ENCODE measurements around the gene TRANK1. TPM values are rescaled to one million over a fixed set of nuclear protein-coding genes. Genes with fewer than 3 reads are reported as not detected.
"Not testable (repeated sequence)": the region's sequence is repeated elsewhere in the genome, so short reads cannot be mapped to it uniquely, and the experiment has no call there.

TRANK1 gene
- total and polyA plus RNA-seq, 5 donors from 2014 or later: 24.6 to 139 (median 29.1) TPM

- no peak for ATAC-seq (ENCODE audit: low read depth in 2 of 2)
- no peak overlapping the region for H3K4me3 ChIP-seq (ENCODE audit: low read depth, low read length)
- no peak overlapping the region for H3K27ac Mint-ChIP-seq
Measured at GRCh38 chr3:36965440-36965839, 20.6 kb upstream of the TRANK1 start.

GRCh38 chr3:36964817-36965216, 20.0 kb upstream of the TRANK1 start:
- ATAC-seq (ENCODE audit: low read depth in 2 of 2) (no peak), DNase-seq (no peak)
- H3K27me3 ChIP-seq (ENCODE audit: control insufficient read depth, insufficient read depth, low read length): no peaks in the 10 kb centered on the region
- H3K27ac ChIP-seq (ENCODE audit: insufficient read depth, low read length, poor library complexity, severe bottlenecking): no peak overlapping the region
- H3K27me3 Mint-ChIP-seq: no peaks in the 10 kb centered on the region
- peaks cover 0 to 8% (median 6%) of the 10 kb centered on the region in 4 donors for H3K4me1 Mint-ChIP-seq
- H3K36me3 ChIP-seq (ENCODE audit: control insufficient read depth, insufficient read depth, low read length): no peaks in the 10 kb centered on the region
- no peaks in the 10 kb centered on the region for H3K36me3 Mint-ChIP-seq
- H3K4me3 Mint-ChIP-seq: no peak overlapping the region
- no peaks in the 10 kb centered on the region for H3K9me3 ChIP-seq (ENCODE audit: control insufficient read depth in 2 of 2, low read length in 2 of 2)
- peaks cover 3% of the 10 kb centered on the region for H3K4me1 ChIP-seq (ENCODE audit: control insufficient read depth, insufficient read depth, low read length, poor library complexity, severe bottlenecking)
- no peak overlapping the region for H3K4me3 ChIP-seq (ENCODE audit: low read depth, low read length)
- peak overlapping the region in 1 of 3 donors; percentile 47 for H3K27ac Mint-ChIP-seq
- no peaks in the 10 kb centered on the region for H3K9me3 Mint-ChIP-seq

More at GRCh38 chr3:36965440-36965839, 20.6 kb upstream of the TRANK1 start:
- H3K4me3 Mint-ChIP-seq: no peak overlapping the region
- Histone ChIP-seq H3K27me3 (ENCODE audit: control insufficient read depth, insufficient read depth, low read length) (no peaks in the 10 kb centered on the region), H3K9me3 (ENCODE audit: control insufficient read depth in 2 of 2, low read length in 2 of 2) (no peaks in the 10 kb centered on the region), H3K4me1 (ENCODE audit: control insufficient read depth, insufficient read depth, low read length, poor library complexity, severe bottlenecking) (peaks cover 6% of the 10 kb centered on the region), H3K36me3 (ENCODE audit: control insufficient read depth, insufficient read depth, low read length) (no peaks in the 10 kb centered on the region), H3K27ac (ENCODE audit: insufficient read depth, low read length, poor library complexity, severe bottlenecking) (no peak overlapping the region)
- no peaks in the 10 kb centered on the region for H3K9me3 Mint-ChIP-seq
- no peak for DNase-seq
- peaks cover 0 to 12% (median 10%) of the 10 kb centered on the region in 4 donors for H3K4me1 Mint-ChIP-seq
- H3K36me3 Mint-ChIP-seq: no peaks in the 10 kb centered on the region
- H3K27me3 Mint-ChIP-seq: no peaks in the 10 kb centered on the region

GRCh38 chr3:36964331-36964730, 19.5 kb upstream of the TRANK1 start:
- Histone ChIP-seq H3K36me3 (ENCODE audit: control insufficient read depth, insufficient read depth, low read length) (no peaks in the 10 kb centered on the region), H3K4me3 (ENCODE audit: low read depth, low read length) (no peak overlapping the region), H3K27ac (ENCODE audit: insufficient read depth, low read length, poor library complexity, severe bottlenecking) (no peak overlapping the region), H3K27me3 (ENCODE audit: control insufficient read depth, insufficient read depth, low read length) (no peaks in the 10 kb centered on the region), H3K9me3 (ENCODE audit: control insufficient read depth in 2 of 2, low read length in 2 of 2) (no peaks in the 10 kb centered on the region), H3K4me1 (ENCODE audit: control insufficient read depth, insufficient read depth, low read length, poor library complexity, severe bottlenecking) (no peaks in the 10 kb centered on the region)
- Mint-ChIP-seq H3K4me3 (no peak overlapping the region), H3K27ac (peak overlapping the region in 1 of 3 donors; percentile 47), H3K4me1 (peaks cover 0 to 4% (median 3%) of the 10 kb centered on the region in 4 donors), H3K27me3 (no peaks in the 10 kb centered on the region), H3K9me3 (no peaks in the 10 kb centered on the region), H3K36me3 (no peaks in the 10 kb centered on the region)
- DNase-seq (no peak), ATAC-seq (ENCODE audit: low read depth in 2 of 2) (no peak)

- not testable (repeated sequence) for H3K4me1 Mint-ChIP-seq; H3K9me3 ChIP-seq (ENCODE audit: control insufficient read depth in 2 of 2, low read length in 2 of 2); H3K4me1 ChIP-seq (ENCODE audit: control insufficient read depth, insufficient read depth, low read length, poor library complexity, severe bottlenecking); H3K9me3 Mint-ChIP-seq; H3K36me3 ChIP-seq (ENCODE audit: control insufficient read depth, insufficient read depth, low read length); H3K27me3 ChIP-seq (ENCODE audit: control insufficient read depth, insufficient read depth, low read length); DNase-seq; H3K27ac ChIP-seq (ENCODE audit: insufficient read depth, low read length, poor library complexity, severe bottlenecking); ATAC-seq (ENCODE audit: low read depth in 2 of 2); H3K27me3 Mint-ChIP-seq; H3K4me3 Mint-ChIP-seq; H3K36me3 Mint-ChIP-seq; H3K4me3 ChIP-seq (ENCODE audit: low read depth, low read length); H3K27ac Mint-ChIP-seq
Measured at GRCh38 chr3:36963008-36963407, 18.2 kb upstream of the TRANK1 start.

GRCh38 chr3:36960502-36960901, 15.6 kb upstream of the TRANK1 start:
- no peak overlapping the region for H3K4me3 Mint-ChIP-seq
- no peak overlapping the region for H3K27ac Mint-ChIP-seq

GRCh38 chr3:36959821-36960220, 15.0 kb upstream of the TRANK1 start:
- H3K27me3 Mint-ChIP-seq: no peaks in the 10 kb centered on the region
- Histone ChIP-seq H3K27me3 (ENCODE audit: control insufficient read depth, insufficient read depth, low read length) (no peaks in the 10 kb centered on the region), H3K4me1 (ENCODE audit: control insufficient read depth, insufficient read depth, low read length, poor library complexity, severe bottlenecking) (peaks cover 3% of the 10 kb centered on the region), H3K9me3 (ENCODE audit: control insufficient read depth in 2 of 2, low read length in 2 of 2) (no peaks in the 10 kb centered on the region), H3K4me3 (ENCODE audit: low read depth, low read length) (no peak overlapping the region), H3K27ac (ENCODE audit: insufficient read depth, low read length, poor library complexity, severe bottlenecking) (no peak overlapping the region), H3K36me3 (ENCODE audit: control insufficient read depth, insufficient read depth, low read length) (no peaks in the 10 kb centered on the region)
- H3K9me3 Mint-ChIP-seq: no peaks in the 10 kb centered on the region
- H3K4me3 Mint-ChIP-seq: no peak overlapping the region
- no peaks in the 10 kb centered on the region for H3K36me3 Mint-ChIP-seq
- no peak for DNase-seq
- peaks cover 0 to 6% (median 3%) of the 10 kb centered on the region in 4 donors for H3K4me1 Mint-ChIP-seq
- H3K27ac Mint-ChIP-seq: no peak overlapping the region
- ATAC-seq (ENCODE audit: low read depth in 2 of 2): no peak

More at GRCh38 chr3:36960502-36960901, 15.6 kb upstream of the TRANK1 start:
- no peaks in the 10 kb centered on the region for H3K36me3 ChIP-seq (ENCODE audit: control insufficient read depth, insufficient read depth, low read length)
- Mint-ChIP-seq H3K4me1 (peaks cover 0 to 6% (median 3%) of the 10 kb centered on the region in 4 donors), H3K9me3 (no peaks in the 10 kb centered on the region), H3K36me3 (no peaks in the 10 kb centered on the region), H3K27me3 (no peaks in the 10 kb centered on the region)
- H3K9me3 ChIP-seq (ENCODE audit: control insufficient read depth in 2 of 2, low read length in 2 of 2): no peaks in the 10 kb centered on the region
- no peak overlapping the region for H3K27ac ChIP-seq (ENCODE audit: insufficient read depth, low read length, poor library complexity, severe bottlenecking)
- H3K4me1 ChIP-seq (ENCODE audit: control insufficient read depth, insufficient read depth, low read length, poor library complexity, severe bottlenecking): peaks cover 3% of the 10 kb centered on the region
- H3K27me3 ChIP-seq (ENCODE audit: control insufficient read depth, insufficient read depth, low read length): no peaks in the 10 kb centered on the region
- no peak overlapping the region for H3K4me3 ChIP-seq (ENCODE audit: low read depth, low read length)
- ATAC-seq (ENCODE audit: low read depth in 2 of 2): no peak
- DNase-seq: no peak

GRCh38 chr3:36957862-36958686, 13.2 kb upstream of the TRANK1 start:
- Mint-ChIP-seq H3K36me3 (no peaks in the 10 kb centered on the region), H3K9me3 (no peaks in the 10 kb centered on the region), H3K27ac (peak overlapping the region in 2 of 3 donors; percentile 52 to 68), H3K4me3 (peak overlapping the region in 1 of 4 donors; percentile 32), H3K27me3 (no peaks in the 10 kb centered on the region), H3K4me1 (peaks cover 0 to 6% (median 3%) of the 10 kb centered on the region in 4 donors)
- Histone ChIP-seq H3K36me3 (ENCODE audit: control insufficient read depth, insufficient read depth, low read length) (no peaks in the 10 kb centered on the region), H3K27me3 (ENCODE audit: control insufficient read depth, insufficient read depth, low read length) (no peaks in the 10 kb centered on the region), H3K4me3 (ENCODE audit: low read depth, low read length) (no peak overlapping the region), H3K27ac (ENCODE audit: insufficient read depth, low read length, poor library complexity, severe bottlenecking) (no peak overlapping the region), H3K9me3 (ENCODE audit: control insufficient read depth in 2 of 2, low read length in 2 of 2) (no peaks in the 10 kb centered on the region), H3K4me1 (ENCODE audit: control insufficient read depth, insufficient read depth, low read length, poor library complexity, severe bottlenecking) (peaks cover 3% of the 10 kb centered on the region)
- no peak for ATAC-seq (ENCODE audit: low read depth in 2 of 2)
- DNase-seq: no peak

- Mint-ChIP-seq H3K27me3 (peaks cover 4% of the 10 kb centered on the region), H3K36me3 (no peaks in the 10 kb centered on the region), H3K4me1 (peaks cover 0 to 6% (median 3%) of the 10 kb centered on the region in 4 donors), H3K9me3 (no peaks in the 10 kb centered on the region), H3K27ac (no peak overlapping the region), H3K4me3 (no peak overlapping the region)
- DNase-seq: no peak
- no peaks in the 10 kb centered on the region for H3K36me3 ChIP-seq (ENCODE audit: control insufficient read depth, insufficient read depth, low read length)
- H3K27me3 ChIP-seq (ENCODE audit: control insufficient read depth, insufficient read depth, low read length): no peaks in the 10 kb centered on the region
- H3K27ac ChIP-seq (ENCODE audit: insufficient read depth, low read length, poor library complexity, severe bottlenecking): no peak overlapping the region
- peaks cover 3% of the 10 kb centered on the region for H3K4me1 ChIP-seq (ENCODE audit: control insufficient read depth, insufficient read depth, low read length, poor library complexity, severe bottlenecking)
- no peak overlapping the region for H3K4me3 ChIP-seq (ENCODE audit: low read depth, low read length)
- H3K9me3 ChIP-seq (ENCODE audit: control insufficient read depth in 2 of 2, low read length in 2 of 2): no peaks in the 10 kb centered on the region
- no peak for ATAC-seq (ENCODE audit: low read depth in 2 of 2)
Measured at GRCh38 chr3:36957063-36957462, 12.2 kb upstream of the TRANK1 start.
